COLO668 (cell line): Measurements from ENCODE around the gene DCUN1D3.
"Not testable (repeated sequence)": the region's sequence is repeated elsewhere in the genome, so short reads cannot be mapped to it uniquely, and the experiment has no call there.

Source experiments
- DNase-seq: peaks from one replicate; lab custom pipeline; 2025; ENCODE audit not compliant: unreplicated experiment; lab: John Stamatoyannopoulos, UW

Gene DCUN1D3

GRCh38 chr16:20865420-20866131, 34.6 kb downstream of the DCUN1D3 start:
- no peak for DNase-seq

GRCh38 chr16:20864376-20864775, 35.8 kb downstream of the DCUN1D3 start:
- DNase-seq = not testable (repeated sequence)

DNA sequence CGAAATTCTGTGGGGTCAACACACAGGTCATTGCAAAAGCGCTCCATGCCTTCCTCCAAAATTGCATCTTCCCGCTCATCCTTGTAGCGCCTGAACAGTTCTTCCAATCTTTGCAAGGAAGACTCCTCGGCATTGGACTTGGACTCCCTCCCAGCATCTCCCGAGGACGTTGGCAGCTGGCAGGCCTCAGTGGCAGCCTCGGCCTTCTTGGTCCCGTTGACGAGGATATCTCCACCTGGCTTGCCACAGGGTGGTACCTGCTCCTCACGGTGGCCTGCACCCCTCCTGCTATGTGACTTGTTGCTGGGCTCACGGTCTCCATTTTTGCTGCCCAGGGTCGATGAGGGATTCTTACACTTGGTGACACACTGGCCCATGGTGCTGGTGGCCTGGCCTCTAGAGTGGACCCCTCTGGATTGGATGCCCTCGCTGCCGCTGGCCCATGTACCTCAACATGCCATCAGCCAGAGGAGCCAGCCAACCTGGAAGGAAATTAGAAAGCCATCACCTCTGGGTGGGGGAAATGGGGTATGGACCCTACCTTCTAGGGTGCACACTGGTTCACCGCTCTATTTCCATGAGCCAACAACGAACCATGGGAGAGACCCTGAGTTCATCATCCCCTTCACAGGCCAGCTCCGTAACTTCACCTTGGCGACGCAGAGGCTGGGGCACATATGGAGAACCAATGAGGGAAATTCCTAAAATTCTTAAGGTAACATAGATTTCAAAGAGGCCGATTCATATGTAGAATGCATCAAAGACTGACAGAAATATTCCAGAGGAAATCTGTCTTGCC, 37.8 kb downstream of the DCUN1D3 start:
- DNase-seq = no peak

GRCh38 chr16:20860995-20861394, 39.2 kb downstream of the DCUN1D3 start:
- not testable (repeated sequence) for DNase-seq

DNA sequence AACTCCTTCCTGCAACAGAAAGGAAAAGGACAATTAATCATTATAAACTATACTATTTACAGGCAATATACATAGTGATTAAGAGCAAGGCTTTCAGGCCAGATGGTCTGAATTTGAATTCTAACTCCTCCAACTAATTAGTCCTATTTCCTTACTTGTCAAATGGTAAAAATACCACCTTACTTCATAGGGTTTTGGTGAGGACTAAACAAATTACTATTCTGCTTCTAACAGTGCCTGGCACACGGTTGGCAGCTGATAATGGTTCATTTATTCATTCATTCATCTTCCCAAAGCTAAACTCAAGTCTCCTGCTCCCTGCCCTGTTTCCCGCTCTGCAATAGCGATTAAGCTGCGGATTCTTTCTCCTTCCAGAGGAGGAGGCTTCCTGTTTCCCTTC, 39.8 kb downstream of the DCUN1D3 start:
- DNase-seq = no peak

DNA sequence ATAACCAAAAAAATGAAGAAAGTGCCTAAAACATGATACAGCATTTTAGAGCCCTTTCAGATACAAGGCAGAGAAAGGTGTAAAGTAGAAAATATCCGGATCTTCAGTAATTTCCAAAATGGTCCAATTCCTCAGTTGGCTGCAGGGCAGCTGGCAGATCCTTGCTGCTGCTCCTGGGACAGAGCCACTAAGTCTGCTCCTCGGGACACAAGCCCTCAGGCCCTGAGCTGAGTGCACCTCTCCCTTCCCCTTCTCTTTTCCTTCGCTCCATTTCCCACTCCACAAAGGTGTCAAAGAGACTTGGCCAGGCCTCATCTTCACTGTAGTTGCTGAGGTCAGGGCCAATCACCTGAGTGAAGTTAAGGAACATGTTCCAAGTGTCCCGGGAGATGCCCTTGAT, 40.5 kb downstream of the DCUN1D3 start:
- DNase-seq = no peak

DNA sequence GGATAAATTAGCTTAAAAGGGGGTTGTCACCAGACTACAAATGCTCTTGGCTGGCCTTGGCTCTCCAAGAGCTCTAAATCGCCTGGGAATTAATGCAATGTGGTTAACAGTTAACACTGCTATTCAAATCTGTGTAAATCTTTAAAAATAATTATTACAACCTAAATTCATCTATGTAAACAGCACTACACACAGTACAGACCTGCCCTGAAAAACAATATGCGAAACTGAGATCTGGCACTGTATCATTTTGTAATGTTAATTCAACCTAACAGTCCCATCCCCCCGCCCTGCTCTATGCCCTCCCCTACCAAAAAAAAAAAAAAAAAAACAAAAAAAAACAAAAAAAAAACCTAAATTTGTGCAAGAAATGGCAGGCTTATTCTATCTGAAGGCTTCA, 40.9 kb downstream of the DCUN1D3 start:
- no peak for DNase-seq

- no peak for DNase-seq
These were observed 42.9 kb downstream of the DCUN1D3 start for GRCh38 chr16:20857281-20857680.

- DNase-seq = no peak
These were observed 45.2 kb downstream of the DCUN1D3 start for GRCh38 chr16:20854963-20855362.

DNA sequence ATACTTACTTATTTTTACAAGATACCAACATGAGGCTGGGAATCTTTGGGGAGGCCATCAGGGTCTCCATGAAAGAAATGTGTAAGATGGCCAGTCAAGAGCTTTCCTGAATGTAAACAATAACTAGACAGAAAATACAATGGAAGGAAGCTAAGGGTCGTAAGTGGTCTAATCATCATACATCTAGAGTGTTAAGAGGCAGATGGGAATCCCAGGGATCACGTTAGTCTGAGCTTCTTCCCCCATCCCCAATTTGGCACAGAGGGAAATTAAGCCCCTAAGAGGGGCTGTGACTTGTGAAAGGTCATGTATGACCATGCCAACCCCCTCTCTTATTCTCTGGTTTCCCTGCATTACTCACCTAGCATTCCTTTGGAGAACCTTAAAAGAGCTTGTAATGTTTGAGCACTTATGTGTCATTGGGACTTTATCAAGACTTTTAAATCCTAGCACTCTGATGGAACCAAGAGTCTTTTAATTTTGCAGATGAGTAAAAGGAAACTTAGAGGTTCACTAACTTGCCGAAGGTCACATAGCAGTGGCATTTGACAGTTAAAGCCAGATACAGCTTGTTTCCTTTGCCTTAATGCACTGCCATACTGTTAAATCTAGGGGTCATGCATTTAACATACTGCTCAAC, 46.1 kb downstream of the DCUN1D3 start:
- DNase-seq = no peak

DNA sequence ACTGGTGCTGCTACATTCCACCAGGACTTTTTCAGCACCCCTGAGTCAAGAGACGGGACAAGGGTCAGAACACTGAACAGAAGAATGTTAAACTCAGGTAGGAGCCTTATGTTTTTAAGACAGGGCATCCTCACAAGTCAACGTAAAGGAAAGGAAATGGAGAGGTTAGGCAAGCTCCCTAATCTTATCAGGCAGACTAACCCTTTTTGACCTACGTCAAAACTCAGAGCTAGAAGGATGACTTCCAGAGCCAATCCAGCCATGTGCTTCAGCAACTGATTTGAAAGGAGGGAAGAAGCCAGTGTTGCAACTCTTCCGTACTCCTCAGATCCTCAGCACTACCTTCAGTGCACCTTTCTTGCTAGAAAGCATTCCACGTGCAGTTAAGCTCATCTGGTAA, 47.0 kb downstream of the DCUN1D3 start:
- no peak for DNase-seq

DNA sequence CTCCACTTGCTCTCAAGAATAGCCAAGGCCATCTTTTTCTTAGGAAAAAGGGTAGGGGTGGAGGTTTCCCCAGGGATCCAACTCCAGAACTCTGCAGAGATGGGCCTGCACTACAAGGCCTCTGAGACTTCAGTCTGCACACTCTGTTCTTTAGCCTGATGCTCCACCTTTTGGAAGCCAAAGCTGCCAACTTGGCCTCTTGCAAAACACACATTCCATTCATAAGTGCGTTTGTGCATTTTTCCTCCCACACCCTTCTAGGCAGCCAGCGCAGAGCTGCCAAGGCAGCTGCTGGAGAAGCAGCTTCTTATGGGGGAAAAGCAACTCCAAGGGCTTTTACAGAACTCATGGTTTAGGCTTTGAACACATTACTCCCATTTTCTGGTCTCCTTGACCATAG, 48.6 kb downstream of the DCUN1D3 start:
- DNase-seq = no peak

DNA sequence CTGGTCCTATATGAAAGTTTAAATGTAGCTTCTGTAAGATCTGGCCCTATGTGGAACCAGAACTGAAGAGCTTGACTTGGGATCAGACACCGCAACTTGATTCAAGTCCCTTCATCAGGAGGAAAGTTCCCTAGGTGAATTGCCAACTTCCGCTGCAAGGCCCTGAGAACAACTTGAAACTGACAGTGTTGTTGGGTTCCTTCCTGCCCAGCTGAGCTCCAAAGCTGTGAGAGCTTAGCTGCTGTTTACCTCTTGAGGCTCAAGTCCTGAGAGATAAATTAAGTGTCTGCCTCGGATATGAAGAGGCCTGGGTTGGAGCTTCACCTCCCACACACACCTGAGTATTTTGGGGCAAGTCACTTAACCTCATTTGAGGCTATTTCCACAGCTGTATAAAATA, 49.2 kb downstream of the DCUN1D3 start:
- no peak for DNase-seq

- peak; percentile 51 for DNase-seq
These were observed 50.4 kb downstream of the DCUN1D3 start for GRCh38 chr16:20849589-20850390.

DNA sequence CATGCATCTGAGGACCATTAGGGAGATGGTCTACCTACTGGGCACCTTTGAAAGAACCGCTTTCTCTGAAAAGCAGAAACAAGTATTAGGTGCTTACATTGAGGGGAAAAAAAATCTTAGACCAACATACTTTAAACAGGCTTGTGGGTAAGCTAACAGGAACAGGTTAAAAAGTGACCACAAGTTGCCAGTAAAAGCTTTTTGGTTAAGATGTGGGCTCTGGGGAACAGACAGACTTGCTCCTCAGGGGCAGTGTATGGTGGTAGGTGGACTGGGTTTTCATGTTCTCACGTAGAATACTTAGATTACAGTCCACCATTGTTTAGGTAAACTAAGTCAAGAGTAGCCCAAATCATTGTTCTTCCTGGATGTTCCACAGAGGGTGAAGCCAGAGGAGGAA, 52.6 kb downstream of the DCUN1D3 start:
- DNase-seq = no peak

GRCh38 chr16:20846551-20846950, 53.6 kb downstream of the DCUN1D3 start:
- no peak for DNase-seq

GRCh38 chr16:20846030-20846429, 54.1 kb downstream of the DCUN1D3 start:
- no peak for DNase-seq

DNA sequence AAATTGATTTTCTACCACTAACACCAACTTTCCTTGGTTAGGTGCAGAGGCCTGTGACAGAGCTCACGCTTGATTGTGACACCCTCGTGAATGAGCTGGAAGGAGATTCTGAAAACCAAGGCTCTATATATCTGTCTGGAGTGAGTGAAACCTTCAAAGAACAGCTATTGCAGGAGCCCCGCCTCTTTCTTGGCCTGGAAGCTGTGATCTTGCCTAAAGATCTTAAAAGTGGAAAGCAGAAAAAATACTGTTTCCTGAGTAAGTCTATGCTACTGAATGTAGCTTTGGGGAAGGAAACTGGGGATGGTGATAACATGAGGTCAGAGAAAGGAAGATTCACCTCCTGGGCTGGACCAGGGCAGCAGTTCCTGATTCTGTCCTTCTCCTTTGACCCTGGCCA, 55.6 kb downstream of the DCUN1D3 start:
- DNase-seq = no peak

DNA sequence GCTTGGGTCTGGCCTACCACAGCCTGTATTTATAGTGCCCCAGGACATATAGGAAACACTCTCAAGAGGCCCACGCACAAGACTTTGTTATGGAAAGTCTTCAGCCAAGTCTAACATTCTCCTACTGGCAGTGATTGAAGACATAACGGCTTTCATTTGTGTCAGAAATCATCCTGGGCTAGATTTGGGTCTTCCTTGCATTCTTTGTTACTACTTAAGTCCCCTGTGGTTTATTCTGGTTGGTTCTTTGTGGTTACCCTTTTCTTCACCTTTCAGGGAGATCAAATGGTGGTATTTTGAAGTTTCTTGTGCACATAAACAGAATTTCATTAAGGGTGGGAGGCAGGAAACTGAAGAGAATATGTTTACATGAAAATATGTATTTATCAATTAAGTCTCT, 56.1 kb downstream of the DCUN1D3 start:
- no peak for DNase-seq

DNA sequence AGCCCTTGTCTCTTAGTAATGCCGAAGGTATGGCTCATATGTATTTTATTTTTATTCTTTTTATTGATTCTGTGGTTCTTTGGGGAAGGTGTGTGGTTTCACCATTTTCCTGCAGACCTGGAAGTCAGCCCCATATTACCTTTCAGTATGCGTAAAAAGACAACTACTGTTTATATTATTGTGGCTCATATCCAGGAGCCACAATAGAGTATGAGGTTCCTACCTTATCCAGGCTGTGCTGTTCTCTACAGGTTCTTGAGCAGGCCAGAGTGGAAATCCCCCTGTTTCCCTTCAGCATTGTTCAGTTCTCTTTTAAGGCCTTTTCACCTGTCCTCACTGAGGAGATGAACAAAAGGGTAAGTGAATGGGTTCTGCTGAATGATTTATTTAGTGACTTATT, 60.7 kb downstream of the DCUN1D3 start:
- no peak for DNase-seq

DNA sequence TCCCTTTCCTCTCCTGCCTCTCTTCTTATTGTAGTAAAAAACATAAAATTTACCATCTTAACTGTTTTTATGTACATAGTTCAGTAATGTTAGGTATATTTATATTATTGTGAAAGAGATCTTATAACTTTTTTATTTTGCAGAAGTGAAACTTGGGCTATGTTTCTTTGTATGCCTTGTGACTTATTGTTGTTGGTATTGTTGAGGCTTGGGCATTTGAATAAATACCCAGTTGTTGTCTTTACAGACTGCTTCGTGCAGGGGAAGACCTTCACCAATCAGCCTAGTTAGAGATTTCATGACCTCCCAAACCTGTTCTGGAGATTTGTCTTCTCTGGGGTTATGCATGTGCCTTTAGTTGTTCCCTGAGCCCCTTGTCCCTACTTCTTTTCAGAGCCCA, 61.9 kb downstream of the DCUN1D3 start:
- no peak for DNase-seq
